Stimulated activated CD8-positive, alpha-beta memory T cell treated with anti-CD3 and anti-CD28 coated beads, Interleukin-15, amount 100 ng/mL, for 48 hours (primary cell): ENCODE measurements around the gene PLAC8L1.

Experiments used
- DNase-seq, 2 donors: peaks; one replicate each; pipeline ENCODE4 v3.0.0-alpha.2; 2020; ENCODE audit warnings: low read depth in 2 of 2

Gene PLAC8L1

GRCh38 chr5:146079695-146080373, 25.5 kb downstream of the PLAC8L1 start:
- DNase-seq: peak; percentile 7 to 8

- no peak for DNase-seq
Measured at GRCh38 chr5:146078566-146078965, 26.8 kb downstream of the PLAC8L1 start.

- no peak for DNase-seq
Measured at GRCh38 chr5:146076455-146076854, 28.9 kb downstream of the PLAC8L1 start.

- DNase-seq: no peak
Measured at GRCh38 chr5:146076028-146076427, 29.3 kb downstream of the PLAC8L1 start.

- no peak for DNase-seq
Measured at GRCh38 chr5:146073239-146073900, 32.0 kb downstream of the PLAC8L1 start.

- no peak for DNase-seq
Measured at GRCh38 chr5:146072595-146072994, 32.8 kb downstream of the PLAC8L1 start.

GRCh38 chr5:146071171-146071570, 34.2 kb downstream of the PLAC8L1 start:
- no peak for DNase-seq

GRCh38 chr5:146070746-146071145, 34.6 kb downstream of the PLAC8L1 start:
- no peak for DNase-seq

- DNase-seq: no peak
Measured at GRCh38 chr5:146069780-146070099, 35.6 kb downstream of the PLAC8L1 start.

- DNase-seq: no peak
Measured at GRCh38 chr5:146068977-146069779, 36.2 kb downstream of the PLAC8L1 start.

- DNase-seq: no peak
Measured at GRCh38 chr5:146068206-146068605, 37.2 kb downstream of the PLAC8L1 start.

- no peak for DNase-seq
Measured at GRCh38 chr5:146066968-146067367, 38.4 kb downstream of the PLAC8L1 start.

GRCh38 chr5:146060221-146060585, 45.2 kb downstream of the PLAC8L1 start:
- DNase-seq: no peak

- DNase-seq: no peak
Measured at GRCh38 chr5:146059460-146060220, 45.7 kb downstream of the PLAC8L1 start.

- DNase-seq: no peak
Measured at GRCh38 chr5:146055432-146055831, 49.9 kb downstream of the PLAC8L1 start.

- DNase-seq: no peak
Measured at GRCh38 chr5:146052780-146053179, 52.6 kb downstream of the PLAC8L1 start.

GRCh38 chr5:146051678-146052077, 53.7 kb downstream of the PLAC8L1 start:
- no peak for DNase-seq

GRCh38 chr5:146050086-146050485, 55.3 kb downstream of the PLAC8L1 start:
- DNase-seq: no peak

GRCh38 chr5:146049704-146050026, 55.7 kb downstream of the PLAC8L1 start:
- no peak for DNase-seq

- peak; percentile 3 to 4 for DNase-seq
Measured at GRCh38 chr5:146048994-146049703, 56.2 kb downstream of the PLAC8L1 start.

- no peak for DNase-seq
Measured at GRCh38 chr5:146047396-146047795, 58.0 kb downstream of the PLAC8L1 start.

- no peak for DNase-seq
Measured at GRCh38 chr5:146043722-146044121, 61.7 kb downstream of the PLAC8L1 start.
